ENCODE data around the gene MPPED2.

MPPED2 gene

GRCh38 chr11:30440510-30440909 lies 145.6 kb downstream of the MPPED2 start:
- TF ChIP-seq, protein P1, sequence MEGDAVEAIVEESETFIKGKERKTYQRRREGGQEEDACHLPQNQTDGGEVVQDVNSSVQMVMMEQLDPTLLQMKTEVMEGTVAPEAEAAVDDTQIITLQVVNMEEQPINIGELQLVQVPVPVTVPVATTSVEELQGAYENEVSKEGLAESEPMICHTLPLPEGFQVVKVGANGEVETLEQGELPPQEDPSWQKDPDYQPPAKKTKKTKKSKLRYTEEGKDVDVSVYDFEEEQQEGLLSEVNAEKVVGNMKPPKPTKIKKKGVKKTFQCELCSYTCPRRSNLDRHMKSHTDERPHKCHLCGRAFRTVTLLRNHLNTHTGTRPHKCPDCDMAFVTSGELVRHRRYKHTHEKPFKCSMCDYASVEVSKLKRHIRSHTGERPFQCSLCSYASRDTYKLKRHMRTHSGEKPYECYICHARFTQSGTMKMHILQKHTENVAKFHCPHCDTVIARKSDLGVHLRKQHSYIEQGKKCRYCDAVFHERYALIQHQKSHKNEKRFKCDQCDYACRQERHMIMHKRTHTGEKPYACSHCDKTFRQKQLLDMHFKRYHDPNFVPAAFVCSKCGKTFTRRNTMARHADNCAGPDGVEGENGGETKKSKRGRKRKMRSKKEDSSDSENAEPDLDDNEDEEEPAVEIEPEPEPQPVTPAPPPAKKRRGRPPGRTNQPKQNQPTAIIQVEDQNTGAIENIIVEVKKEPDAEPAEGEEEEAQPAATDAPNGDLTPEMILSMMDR (IDR thresholded peaks at IDR 0.05; ENCODE audit: low read length), result no peak
- TF ChIP-seq EZH2 (optimal IDR thresholded peaks at IDR 0.05; ENCODE audit: low read depth, low read length), result no peak
- no peak for TF ChIP-seq EZH2phosphoT487 (IDR thresholded peaks at IDR 0.05; ENCODE audit: low read length)
- Histone ChIP-seq H3K36me3 (replicated peaks; ENCODE audit: insufficient read depth, low read length) (no peaks in the 10 kb centered on the region), H3K4me1 (ENCODE audit: low read length) (no peaks in the 10 kb centered on the region), H3K27ac (ENCODE audit: low read length) (no peak overlapping the region), H3K79me2 (ENCODE audit: low read length) (no peaks in the 10 kb centered on the region), H3F3A (ENCODE audit: insufficient read depth, low read length) (no peaks in the 10 kb centered on the region), H2AFZ (ENCODE audit: low read length) (no peak overlapping the region), H4K20me1 (ENCODE audit: insufficient read depth, low read length) (no peaks in the 10 kb centered on the region), H3K4me3 (ENCODE audit: low read length) (no peak overlapping the region), H3K9me2 (replicated peaks; ENCODE audit: insufficient read depth, low read length) (no peaks in the 10 kb centered on the region), H3K9ac (ENCODE audit: low read length) (no peak overlapping the region), H3K27me3 (replicated peaks; ENCODE audit: insufficient read depth, low read length) (no peaks in the 10 kb centered on the region), H3K4me2 (ENCODE audit: low read depth, low read length) (no peak overlapping the region), H3K9me3 (replicated peaks; ENCODE audit: insufficient read depth, low read length) (no peaks in the 10 kb centered on the region)
- DNase-seq, result no peak

DNA sequence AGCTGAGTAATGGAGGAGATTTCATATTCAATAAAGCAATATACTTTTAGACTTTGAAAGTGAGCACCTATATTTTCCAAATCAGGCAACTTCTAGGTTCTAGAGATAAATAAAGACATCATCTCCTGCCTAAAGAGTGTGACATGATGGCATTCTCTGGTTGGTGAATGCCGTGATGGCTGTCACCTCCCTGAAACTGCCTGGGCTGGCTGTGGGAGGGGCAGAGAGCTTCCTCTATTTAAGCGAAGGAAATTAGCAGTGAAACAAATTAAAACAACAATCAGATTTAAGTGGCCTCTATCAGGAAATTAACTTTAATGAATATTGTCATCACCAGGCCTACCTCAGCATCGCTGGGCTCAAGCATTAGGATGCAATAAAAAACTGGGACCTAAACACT lies 149.4 kb downstream of the MPPED2 start:
- H3K9ac ChIP-seq (ENCODE audit: low read length), result no peak overlapping the region
- H3K4me1 ChIP-seq (ENCODE audit: low read length), result no peaks in the 10 kb centered on the region
- H3K79me2 ChIP-seq (ENCODE audit: low read length), result no peaks in the 10 kb centered on the region
- no peak overlapping the region for H3K4me2 ChIP-seq (ENCODE audit: low read depth, low read length)
- no peak overlapping the region for H2AFZ ChIP-seq (ENCODE audit: low read length)
- DNase-seq, result no peak
- H4K20me1 ChIP-seq (ENCODE audit: insufficient read depth, low read length), result no peaks in the 10 kb centered on the region
- H3F3A ChIP-seq (ENCODE audit: insufficient read depth, low read length), result no peaks in the 10 kb centered on the region
- H3K27ac ChIP-seq (ENCODE audit: low read length), result no peak overlapping the region
- no peaks in the 10 kb centered on the region for H3K36me3 ChIP-seq (replicated peaks; ENCODE audit: insufficient read depth, low read length)
- H3K9me2 ChIP-seq (replicated peaks; ENCODE audit: insufficient read depth, low read length), result no peaks in the 10 kb centered on the region
- H3K4me3 ChIP-seq (ENCODE audit: low read length), result no peak overlapping the region
- no peaks in the 10 kb centered on the region for H3K27me3 ChIP-seq (replicated peaks; ENCODE audit: insufficient read depth, low read length)
- H3K9me3 ChIP-seq (replicated peaks; ENCODE audit: insufficient read depth, low read length), result no peaks in the 10 kb centered on the region
- no peak for TF ChIP-seq EZH2phosphoT487 (IDR thresholded peaks at IDR 0.05; ENCODE audit: low read length)
- TF ChIP-seq, protein P1 (IDR thresholded peaks at IDR 0.05; ENCODE audit: low read length), result no peak
- no peak for TF ChIP-seq EZH2 (optimal IDR thresholded peaks at IDR 0.05; ENCODE audit: low read depth, low read length)

DNA sequence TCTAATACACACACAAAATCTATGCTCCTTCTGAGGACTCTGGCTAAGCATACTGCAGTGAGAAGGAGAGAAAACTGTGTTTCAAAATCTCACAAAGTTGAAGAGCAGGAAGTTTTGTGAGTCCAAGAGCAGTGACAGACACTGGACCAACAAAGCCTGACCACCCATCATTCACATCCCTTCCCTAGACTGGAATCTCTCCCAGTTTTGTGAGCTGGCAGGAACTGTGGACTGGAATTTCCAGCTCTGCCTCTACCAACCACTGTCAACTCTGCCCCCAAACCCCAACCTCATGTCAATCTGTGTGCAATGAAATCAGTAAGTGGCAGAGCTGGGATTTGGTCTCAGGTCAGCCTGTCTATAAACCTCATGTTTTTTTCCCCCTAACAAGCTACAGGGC lies 150.7 kb downstream of the MPPED2 start:
- H3K4me1 ChIP-seq (ENCODE audit: low read length), result no peaks in the 10 kb centered on the region
- no peaks in the 10 kb centered on the region for H3K9me3 ChIP-seq (replicated peaks; ENCODE audit: insufficient read depth, low read length)
- H2AFZ ChIP-seq (ENCODE audit: low read length), result no peak overlapping the region
- no peak overlapping the region for H3K27ac ChIP-seq (ENCODE audit: low read length)
- no peak overlapping the region for H3K4me2 ChIP-seq (ENCODE audit: low read depth, low read length)
- no peaks in the 10 kb centered on the region for H3K9me2 ChIP-seq (replicated peaks; ENCODE audit: insufficient read depth, low read length)
- H3K27me3 ChIP-seq (replicated peaks; ENCODE audit: insufficient read depth, low read length), result no peaks in the 10 kb centered on the region
- no peaks in the 10 kb centered on the region for H3K79me2 ChIP-seq (ENCODE audit: low read length)
- no peaks in the 10 kb centered on the region for H3F3A ChIP-seq (ENCODE audit: insufficient read depth, low read length)
- H3K4me3 ChIP-seq (ENCODE audit: low read length), result no peak overlapping the region
- no peaks in the 10 kb centered on the region for H3K36me3 ChIP-seq (replicated peaks; ENCODE audit: insufficient read depth, low read length)
- no peak overlapping the region for H3K9ac ChIP-seq (ENCODE audit: low read length)
- no peak for TF ChIP-seq EZH2 (optimal IDR thresholded peaks at IDR 0.05; ENCODE audit: low read depth, low read length)
- TF ChIP-seq EZH2phosphoT487 (IDR thresholded peaks at IDR 0.05; ENCODE audit: low read length), result no peak
- TF ChIP-seq, protein P1 (IDR thresholded peaks at IDR 0.05; ENCODE audit: low read length), result no peak
- H4K20me1 ChIP-seq (ENCODE audit: insufficient read depth, low read length), result no peaks in the 10 kb centered on the region
- no peak for DNase-seq
